ENCODE results near the gene TBX2. TPM values are rescaled to one million over a fixed set of nuclear protein-coding genes. Genes with fewer than 3 reads are reported as not detected.

TBX2 gene
- total and polyA plus RNA-seq, 2 of the 4 experiments (the other 2 are of a cell fraction), result 20.1 to 64.1 TPM

DNA sequence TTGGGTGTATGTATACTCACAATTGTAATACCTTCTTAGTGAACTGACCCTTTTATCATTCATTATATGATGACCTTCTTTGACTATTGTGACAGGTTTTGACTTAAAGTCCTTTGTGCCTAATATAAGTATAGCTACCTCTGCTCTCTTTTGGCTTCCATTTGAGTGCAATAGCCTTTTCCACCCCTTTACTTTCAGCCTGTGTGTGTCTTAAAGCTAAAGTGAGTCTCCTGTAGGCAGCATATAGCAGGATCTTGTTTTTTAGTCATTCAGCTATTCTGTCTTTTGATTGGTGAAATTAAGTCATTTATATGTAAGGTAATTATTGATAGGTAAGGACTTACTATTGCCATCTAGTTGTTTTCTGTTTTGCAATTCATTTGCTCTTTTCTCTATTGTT is 36.6 kb downstream of the TBX2 start:
- H3K9ac ChIP-seq (ENCODE audit: low read depth, low read length), result no peak overlapping the region
- H3K14ac ChIP-seq (replicated peaks; ENCODE audit: low read depth, low read length), result no peak overlapping the region
- peaks cover 11% of the 10 kb centered on the region for H3K27me3 ChIP-seq (ENCODE audit: control insufficient read depth, insufficient read depth, low read length)
- H2AK9ac ChIP-seq (replicated peaks; ENCODE audit: low read depth, low read length, poor library complexity), result no peak overlapping the region
- H2BK20ac ChIP-seq (ENCODE audit: low read depth, low read length), result no peak overlapping the region
- H3K18ac ChIP-seq (ENCODE audit: low read depth, low read length), result no peak overlapping the region
- intact Hi-C loops (cut with micrococcal nuclease) (no loop called here), in situ Hi-C loops (cut with MboI; ENCODE audit: low sequenced_read_pairs) (no loop called here), dilution Hi-C loops (cut with HindIII; ENCODE audit: low sequenced_read_pairs, unreplicated experiment) (no loop called here)
- H3K9me3 ChIP-seq (ENCODE audit: control insufficient read depth, insufficient read depth, low read length), result peaks cover 14% of the 10 kb centered on the region
- no peak overlapping the region for H3K23ac ChIP-seq (ENCODE audit: low read depth, low read length)
- no peak overlapping the region for H3K4me2 ChIP-seq (ENCODE audit: low read depth, low read length)
- no peak overlapping the region for H2BK5ac ChIP-seq (ENCODE audit: low read depth, low read length, poor library complexity, severe bottlenecking)
- no peak overlapping the region for H2AK5ac ChIP-seq (ENCODE audit: low read depth, low read length)
- no peak overlapping the region for H4K8ac ChIP-seq (ENCODE audit: low read depth in 2 of 2, low read length in 2 of 2)
- no peak for TF ChIP-seq BHLHE40 (IDR thresholded peaks at IDR 0.05; ENCODE audit: low read depth, low read length)
- TF ChIP-seq MAZ (IDR thresholded peaks at IDR 0.05; ENCODE audit: borderline replicate concordance, low read depth, low read length), result no peak
- TF ChIP-seq NFE2L2 (IDR thresholded peaks at IDR 0.05; ENCODE audit: low read depth, low read length), result no peak
- TF ChIP-seq POLR2A (IDR thresholded peaks at IDR 0.05; ENCODE audit: low read depth, low read length), result no peak
- TF ChIP-seq CEBPB (IDR thresholded peaks at IDR 0.05; ENCODE audit: low read depth, low read length), result no peak
- TF ChIP-seq CHD1 (IDR thresholded peaks at IDR 0.05; ENCODE audit: low read depth, low read length), result no peak
- no peak for TF ChIP-seq SMC3 (IDR thresholded peaks at IDR 0.05; ENCODE audit: low read depth, low read length)
- TF ChIP-seq RFX5 (IDR thresholded peaks at IDR 0.05; ENCODE audit: low read depth, low read length), result no peak
- no peak for TF ChIP-seq CTCF (conservative IDR thresholded peaks at IDR 0.05; ENCODE audit: low read depth, low read length)
- no peak for TF ChIP-seq ELK1 (IDR thresholded peaks at IDR 0.05; ENCODE audit: borderline replicate concordance, low read depth, low read length)
- TF ChIP-seq FOS (IDR thresholded peaks at IDR 0.05; ENCODE audit: low read depth, low read length), result no peak
- no peak for TF ChIP-seq MAFK (IDR thresholded peaks at IDR 0.05; ENCODE audit: low read depth, low read length)
- TF ChIP-seq USF2 (IDR thresholded peaks at IDR 0.05; ENCODE audit: low read depth, low read length), result no peak
- TF ChIP-seq MXI1 (IDR thresholded peaks at IDR 0.05; ENCODE audit: borderline replicate concordance, low read depth, low read length), result no peak
- TF ChIP-seq RAD21 (IDR thresholded peaks at IDR 0.05; ENCODE audit: low read length), result no peak
- H3K4me3 ChIP-seq (ENCODE audit: insufficient read depth, low read depth, low read length), result no peak overlapping the region
- H4K20me1 ChIP-seq (ENCODE audit: insufficient read depth, low read length), result no peaks in the 10 kb centered on the region
- no peaks in the 10 kb centered on the region for H3K36me3 ChIP-seq (ENCODE audit: control insufficient read depth, insufficient read depth, low read length)
- DNase-seq, result no peak
- peaks cover 3% of the 10 kb centered on the region for H3K4me1 ChIP-seq (ENCODE audit: control insufficient read depth, insufficient read depth, low read length)
- ATAC-seq (ENCODE audit: low read depth), result no peak
- no peak overlapping the region for H4K5ac ChIP-seq (ENCODE audit: low read depth, low read length)
- H2AFZ ChIP-seq (replicated peaks; ENCODE audit: low read length, poor library complexity), result no peak overlapping the region
- H3K79me1 ChIP-seq (ENCODE audit: low read depth in 1 of 2, low read length in 2 of 2), result no peaks in the 10 kb centered on the region
- BruUV-seq (replicated peaks), result no TSS peak
- no peak overlapping the region for H4K91ac ChIP-seq (ENCODE audit: insufficient read depth, low read depth, low read length)
- no peak overlapping the region for H3K4ac ChIP-seq (ENCODE audit: low read depth, low read length)
- no peak overlapping the region for H2BK120ac ChIP-seq (ENCODE audit: low read depth, low read length)
- ChIA-PET CTCF (no interaction called here), POLR2A (ENCODE audit: unreplicated experiment) (no interaction called here)
- H3K56ac ChIP-seq (ENCODE audit: extremely low read depth, insufficient read depth, low read length), result no peak overlapping the region
- H2BK15ac ChIP-seq (ENCODE audit: low read depth, low read length), result no peak overlapping the region
- no peak overlapping the region for H3K27ac ChIP-seq (ENCODE audit: insufficient read depth, low read length)
- peaks cover 3% of the 10 kb centered on the region; the same call in 1 of the 2 replicates for H3K9me1 ChIP-seq (ENCODE audit: insufficient read depth, low read length)
